GM18505 (cell line): ENCODE data around the gene IL17RB.

Experiments used
- ATAC-seq: cut with Tn5 transposase; IDR thresholded peaks from one replicate; pipeline ENCODE4 v1.9.1; 2021; ENCODE audit not compliant: unreplicated experiment
- POLR2A ChIP-seq: IDR thresholded peaks from 4 replicates; pipeline ENCODE4 v1.6.1; 2011; ENCODE audit warnings: borderline replicate concordance; ENCODE audit not compliant: insufficient read depth, insufficient read length; ENCODE audit errors: extremely low read depth

Gene IL17RB

GRCh38 chr3:53845103-53845880, 1.1 kb upstream of the IL17RB start:
- no peak for ATAC-seq
- peak; percentile 12 for TF ChIP-seq POLR2A

- ATAC-seq: peak; percentile 8
- TF ChIP-seq POLR2A: no peak
Observed at GRCh38 chr3:53845881-53846133, 561 bp upstream of the IL17RB start.

GRCh38 chr3:53846851-53847155, 435 bp downstream of the IL17RB start:
- no peak for ATAC-seq
- TF ChIP-seq POLR2A: no peak

- no peak for TF ChIP-seq POLR2A
- ATAC-seq: no peak
Observed at GRCh38 chr3:53849916-53850315, 3.5 kb downstream of the IL17RB start.

GRCh38 chr3:53850895-53851294, 4.5 kb downstream of the IL17RB start:
- no peak for ATAC-seq
- no peak for TF ChIP-seq POLR2A

- ATAC-seq: no peak
- TF ChIP-seq POLR2A: no peak
Observed at GRCh38 chr3:53856964-53857363, 10.6 kb downstream of the IL17RB start.

GRCh38 chr3:53858096-53858741, 11.9 kb downstream of the IL17RB start:
- TF ChIP-seq POLR2A: no peak
- ATAC-seq: no peak

- no peak for ATAC-seq
- TF ChIP-seq POLR2A: no peak
Observed at GRCh38 chr3:53859178-53859577, 12.8 kb downstream of the IL17RB start.

- no peak for ATAC-seq
- TF ChIP-seq POLR2A: no peak
Observed at GRCh38 chr3:53860196-53860595, 13.8 kb downstream of the IL17RB start.

GRCh38 chr3:53862241-53862640, 15.9 kb downstream of the IL17RB start:
- TF ChIP-seq POLR2A: no peak
- no peak for ATAC-seq

GRCh38 chr3:53863145-53863544, 16.8 kb downstream of the IL17RB start:
- ATAC-seq: no peak
- TF ChIP-seq POLR2A: no peak

- no peak for ATAC-seq
- TF ChIP-seq POLR2A: no peak
Observed at GRCh38 chr3:53865732-53866499, 19.5 kb downstream of the IL17RB start.

- no peak for ATAC-seq
Observed at GRCh38 chr3:53880396-53881345, 34.3 kb downstream of the IL17RB start.

GRCh38 chr3:53881691-53882593, 35.6 kb downstream of the IL17RB start, which contains the start of gene ACTR8:
ACTR8 (minus strand) TSS chr3:53882152; CDS start chr3:53882101, 51 bp downstream.
- peak; percentile 80 for ATAC-seq
- TF ChIP-seq POLR2A: peak; percentile 94

More at GRCh38 chr3:53880396-53881345, 34.3 kb downstream of the IL17RB start:
- TF ChIP-seq POLR2A: no peak
